ENCODE results near the gene CALM1.

Gene CALM1

GRCh38 chr14:90451443-90451842 is 54.6 kb downstream of the CALM1 start:
- H3K4me3 ChIP-seq (ENCODE audit: low read length) = no peak overlapping the region
- TF ChIP-seq ZNF274 (IDR thresholded peaks at IDR 0.05; ENCODE audit: low read depth, low read length) = no peak

- TF ChIP-seq ZNF274 (IDR thresholded peaks at IDR 0.05; ENCODE audit: low read depth, low read length) = no peak
- H3K4me3 ChIP-seq (ENCODE audit: low read length) = no peak overlapping the region
Observed at GRCh38 chr14:90451961-90452360, 55.1 kb downstream of the CALM1 start.

GRCh38 chr14:90452366-90452765 is 55.5 kb downstream of the CALM1 start:
- no peak overlapping the region for H3K4me3 ChIP-seq (ENCODE audit: low read length)
- TF ChIP-seq ZNF274 (IDR thresholded peaks at IDR 0.05; ENCODE audit: low read depth, low read length) = no peak

DNA sequence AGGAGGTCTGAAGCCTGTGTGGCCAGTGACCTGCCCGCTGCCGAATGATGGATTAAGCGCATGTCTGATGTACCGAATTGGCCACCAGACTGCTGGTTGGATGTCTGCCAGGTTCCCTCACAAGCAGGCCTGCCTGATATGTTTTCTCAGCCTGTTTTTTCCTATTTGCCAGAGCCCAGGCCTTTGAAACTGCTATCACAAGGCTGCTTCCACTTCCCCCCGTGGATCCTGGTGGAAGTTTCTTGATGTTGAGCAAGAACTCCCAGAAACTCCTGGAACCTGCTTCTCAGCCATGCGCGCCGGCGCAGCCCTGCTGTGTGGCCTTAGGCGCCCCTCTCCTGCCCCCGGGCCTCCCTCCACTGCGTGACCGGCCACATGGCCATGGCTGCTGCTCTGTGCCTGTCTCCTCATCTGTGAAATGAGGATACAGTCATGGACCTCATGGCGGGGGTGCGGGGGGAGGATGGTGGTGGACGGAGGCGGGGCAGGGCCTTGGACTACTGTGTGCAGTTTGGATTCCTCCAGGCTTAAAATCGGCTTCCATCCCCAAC is 56.6 kb downstream of the CALM1 start:
- no peak overlapping the region for H3K4me3 ChIP-seq (ENCODE audit: low read length)
- TF ChIP-seq ZNF274 (IDR thresholded peaks at IDR 0.05; ENCODE audit: low read depth, low read length) = no peak

DNA sequence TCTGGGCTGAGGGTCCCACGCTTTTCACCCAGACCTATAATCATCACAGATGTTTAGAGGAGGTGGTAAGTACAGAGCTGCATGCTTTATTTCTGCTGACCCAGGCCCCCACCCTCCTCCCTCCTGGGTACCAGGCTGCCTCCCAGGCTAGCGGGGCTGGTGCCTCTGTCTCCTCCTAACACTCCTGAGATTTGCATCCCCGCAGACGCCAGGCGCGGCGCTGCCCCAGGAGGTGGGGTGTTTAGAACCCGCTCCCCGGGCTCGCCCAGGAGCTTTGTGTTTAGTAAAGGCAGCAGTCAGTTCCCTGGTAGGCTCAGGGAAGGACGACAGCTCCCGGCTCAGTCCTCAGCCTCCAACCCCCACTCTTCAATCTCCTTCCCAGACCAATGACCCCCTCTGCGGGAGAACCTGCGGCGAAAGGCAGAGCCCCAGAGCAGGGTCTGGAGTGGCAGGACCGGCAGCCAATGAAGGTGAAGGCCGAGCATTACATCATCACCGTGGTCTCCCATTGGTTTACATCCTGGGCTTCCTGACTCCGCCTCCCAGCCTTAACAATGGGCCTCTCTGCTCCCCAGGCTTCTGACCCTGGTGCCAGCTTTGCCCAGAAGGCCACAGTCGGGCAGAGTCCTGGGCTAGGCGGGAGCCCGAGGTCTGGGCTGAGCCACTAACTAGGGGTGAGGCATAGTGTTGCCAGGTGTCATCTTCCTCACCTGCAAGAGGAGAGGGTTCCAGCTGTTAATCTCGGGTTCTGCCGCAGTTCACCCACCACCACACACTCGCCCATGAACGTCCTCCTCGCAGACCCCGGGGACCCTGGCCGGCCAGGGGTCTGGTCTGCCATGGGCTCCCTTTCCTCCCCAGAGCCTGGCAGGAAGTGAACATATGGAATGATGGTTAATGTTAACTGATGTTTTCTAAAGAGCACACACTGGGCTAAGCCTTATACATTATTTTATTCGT is 57.5 kb downstream of the CALM1 start:
- no peak overlapping the region for H3K4me3 ChIP-seq (ENCODE audit: low read length)

DNA sequence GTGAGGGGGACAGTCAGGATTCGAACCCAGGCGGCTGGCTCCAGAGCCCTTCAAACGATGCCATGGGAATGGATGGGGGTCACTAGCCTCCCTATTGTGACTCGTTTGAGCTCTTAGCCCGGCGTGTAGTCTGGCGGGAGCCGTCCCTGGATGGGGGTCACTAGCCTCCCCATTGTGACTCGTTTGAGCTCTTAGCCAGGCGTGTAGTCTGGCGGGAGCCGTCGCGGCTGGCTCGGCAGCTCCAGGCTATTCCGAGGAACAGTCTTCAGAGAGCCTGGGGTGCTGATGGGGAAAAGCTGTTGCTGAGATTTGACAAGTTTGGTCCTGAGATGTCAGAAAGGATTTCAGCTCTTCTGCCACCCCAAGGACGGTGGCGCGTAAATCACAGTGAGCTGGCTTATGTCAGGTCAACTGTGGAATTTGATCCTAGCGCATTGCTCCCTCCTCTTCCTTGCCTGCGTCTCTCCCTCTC is 58.3 kb downstream of the CALM1 start:
- no peak for TF ChIP-seq ZNF274 (IDR thresholded peaks at IDR 0.05; ENCODE audit: low read depth, low read length)
- no peak overlapping the region for H3K4me3 ChIP-seq (ENCODE audit: low read length)

More for the DNA sequence above, 57.5 kb downstream of the CALM1 start:
- TF ChIP-seq ZNF274 (IDR thresholded peaks at IDR 0.05; ENCODE audit: low read depth, low read length) = no peak

DNA sequence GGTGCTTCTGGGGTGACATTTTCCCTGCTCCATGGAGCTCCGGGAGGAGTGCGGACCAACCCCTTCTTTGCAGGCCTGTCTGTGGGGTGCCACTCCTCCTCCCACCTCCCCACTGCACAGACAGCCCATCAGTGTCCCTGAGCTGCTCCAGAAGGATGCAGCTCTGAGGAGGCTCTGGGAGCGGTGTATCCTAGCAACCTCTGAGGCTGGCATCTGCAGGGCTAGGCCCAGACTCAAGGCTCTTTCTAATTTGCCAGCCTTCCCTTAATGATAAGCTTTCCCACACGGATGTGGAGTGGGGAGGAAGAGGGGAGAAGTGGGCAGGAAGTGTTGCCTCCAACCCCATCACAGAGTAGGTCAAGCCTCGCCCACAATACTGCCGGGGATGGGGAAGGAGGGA is 59.7 kb downstream of the CALM1 start:
- no peak for TF ChIP-seq ZNF274 (IDR thresholded peaks at IDR 0.05; ENCODE audit: low read depth, low read length)
- H3K4me3 ChIP-seq (ENCODE audit: low read length) = no peak overlapping the region

DNA sequence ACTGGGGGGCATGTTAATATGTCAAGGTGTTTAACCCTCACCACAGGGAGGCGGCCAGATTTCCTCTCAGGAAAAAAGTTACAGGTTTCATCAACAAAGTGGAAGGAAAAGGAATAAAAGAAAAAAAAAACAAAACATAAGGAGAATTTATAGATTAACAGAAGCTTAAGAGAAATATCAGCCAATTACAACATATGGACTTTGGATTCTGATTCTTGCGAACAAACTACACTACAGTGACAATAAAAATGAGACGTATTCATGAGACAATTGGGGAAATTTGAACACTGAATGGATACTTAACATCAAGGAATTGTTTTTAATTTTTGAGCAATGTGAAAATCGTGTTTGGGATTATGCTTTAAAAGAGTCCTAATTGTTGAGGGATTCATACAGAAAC is 60.4 kb downstream of the CALM1 start:
- no peak for TF ChIP-seq ZNF274 (IDR thresholded peaks at IDR 0.05; ENCODE audit: low read depth, low read length)
- H3K4me3 ChIP-seq (ENCODE audit: low read length) = no peak overlapping the region
